LHCN-M2 (cell line): ENCODE measurements around the gene CXCR3. TPM values are rescaled to one million over a fixed set of nuclear protein-coding genes. Genes with fewer than 3 reads are reported as not detected.

Source experiments
- total RNA-seq: library from RNA; depleted of rRNA; stranded (reverse); fragments of >200 nt; gene quantifications from 2 replicates; pipeline ENCODE4 v1.2.3, GENCODE V29; 2014; rRNA removed

Gene CXCR3
- total RNA-seq, 1 experiment from 2014 or later: not detected

Other genes with a start within 250 kb of the CXCR3 start
- gene OGT, start 85.4 kb downstream of the CXCR3 start, total RNA-seq: 48.3 and 55.3 TPM in 2 replicates
- gene GCNA, start 40.1 kb downstream of the CXCR3 start, total RNA-seq: 2.1 and 2.2 TPM in 2 replicates
- not detected in 2 replicates for gene CXorf49, start 99.8 kb upstream of the CXCR3 start, total RNA-seq
- not detected in 2 replicates for gene CXorf49B, start 144.8 kb upstream of the CXCR3 start, total RNA-seq